ENCODE results near the gene ZSCAN9.

Gene ZSCAN9

DNA sequence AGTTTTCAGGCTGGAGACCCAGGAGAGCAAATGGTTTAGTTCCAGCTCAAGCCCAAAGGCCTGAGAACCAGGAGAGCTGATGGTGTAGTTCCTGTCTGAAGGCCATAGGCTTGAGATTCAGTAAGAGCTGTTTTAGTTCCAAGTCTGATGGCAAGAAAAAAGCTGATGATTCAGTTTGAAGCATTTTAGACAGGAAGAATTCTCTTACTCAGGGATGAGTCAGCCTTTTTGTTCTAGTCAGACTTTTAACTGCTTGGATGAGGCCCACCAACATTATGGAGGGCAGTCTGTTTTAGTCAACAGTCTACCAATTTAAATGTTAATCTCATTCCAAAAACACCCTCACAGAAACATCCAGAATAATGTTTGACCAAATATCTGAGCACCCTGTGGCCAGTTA is 44.4 kb downstream of the ZSCAN9 start:
- DNase-seq = peak; percentile 60

DNA sequence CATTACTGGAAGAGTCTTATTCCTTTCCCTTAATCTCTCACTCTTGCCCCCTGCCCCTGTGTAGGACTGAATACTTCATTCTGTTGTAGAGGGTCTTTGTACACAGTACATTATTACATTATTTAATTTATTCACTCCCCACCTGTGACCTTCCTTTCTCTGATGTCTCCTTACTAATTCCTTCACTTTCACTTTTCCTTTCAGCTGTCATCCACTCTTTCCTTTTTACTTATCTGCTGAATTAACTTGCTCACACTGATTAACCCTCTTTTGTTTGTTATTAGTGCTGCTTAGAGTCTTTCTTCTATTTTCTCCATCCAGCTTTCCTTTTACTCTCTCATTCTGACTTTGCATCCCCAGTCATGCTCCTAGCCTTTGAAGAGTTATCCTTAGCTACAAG is 49.8 kb downstream of the ZSCAN9 start:
- no peak for DNase-seq

- no peak for DNase-seq
These were observed 52.7 kb downstream of the ZSCAN9 start for GRCh38 chr6:28277746-28278145.

DNA sequence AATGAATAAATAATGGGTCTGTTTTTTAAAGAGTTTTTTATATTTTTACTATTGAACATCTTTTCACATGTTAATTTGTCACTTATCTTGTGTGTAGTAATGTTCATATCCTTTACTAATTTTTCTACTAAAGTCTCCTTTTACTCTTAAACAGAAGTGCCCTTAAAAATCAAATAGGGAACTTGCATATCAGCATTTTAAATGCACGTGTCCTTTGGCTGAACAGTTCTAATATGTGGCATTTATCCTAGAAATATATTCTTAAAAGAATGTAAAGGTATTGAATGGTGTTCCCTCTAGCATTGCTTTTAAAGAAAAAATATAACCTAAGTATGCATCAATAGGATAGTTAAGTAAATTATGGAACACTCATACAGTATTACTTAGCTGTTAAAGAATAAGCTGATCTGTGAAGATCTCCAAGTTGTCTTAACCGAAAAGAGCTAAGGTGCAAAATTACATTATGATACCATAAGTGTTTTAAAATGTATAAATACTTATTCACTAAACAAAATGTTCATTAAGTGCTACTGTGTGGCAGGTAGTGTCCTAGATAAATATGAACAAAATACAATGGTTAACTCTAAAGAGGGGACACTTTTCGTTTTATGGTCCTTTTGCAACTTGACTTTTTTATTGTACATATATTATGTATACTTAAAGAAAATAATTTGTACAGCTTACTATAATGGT is 55.7 kb downstream of the ZSCAN9 start:
- DNase-seq = peak; percentile 12

- peak; percentile 91 for DNase-seq
These were observed 56.4 kb downstream of the ZSCAN9 start, which contains the start of gene PGBD1 for GRCh38 chr6:28281288-28282064. TSS of gene PGBD1 (plus strand) at chr6:28281572. CDS start at chr6:28283814, 2,242 bp downstream.

- peak; percentile 48 for DNase-seq
These were observed 57.9 kb downstream of the ZSCAN9 start for GRCh38 chr6:28282926-28283325.

All from hematopoietic multipotent progenitor cell treated with erythropoietin and hydrocortisone succinate and interleukin-3 and kit ligand, for 4 days (in vitro differentiated cells).